Hematopoietic multipotent progenitor cell treated with erythropoietin and hydrocortisone succinate and interleukin-3 and kit ligand, for 6 days (in vitro differentiated cells): ENCODE measurements around the gene JAZF1.

ENCODE experiments used
- DNase-seq: peaks from one replicate; pipeline ENCODE4 v3.0.0-alpha.2; 2015

JAZF1 gene

GRCh38 chr7:28180364-28181147 is at the start of gene JAZF1:
TSS of gene JAZF1 (minus strand) at chr7:28180795.
- DNase-seq = peak; percentile 76

- no peak for DNase-seq
Observed at GRCh38 chr7:28230261-28230660, 49.7 kb upstream of the JAZF1 start.

- DNase-seq = no peak
Observed at GRCh38 chr7:28228396-28228795, 47.8 kb upstream of the JAZF1 start.

GRCh38 chr7:28226003-28226402 is 45.4 kb upstream of the JAZF1 start:
- DNase-seq = no peak

GRCh38 chr7:28225576-28225975 is 45.0 kb upstream of the JAZF1 start:
- no peak for DNase-seq

- no peak for DNase-seq
Observed at GRCh38 chr7:28224675-28225074, 44.1 kb upstream of the JAZF1 start.

- no peak for DNase-seq
Observed at GRCh38 chr7:28224172-28224571, 43.6 kb upstream of the JAZF1 start.

GRCh38 chr7:28222636-28223035 is 42.0 kb upstream of the JAZF1 start:
- peak; percentile 56 for DNase-seq

GRCh38 chr7:28219793-28220192 is 39.2 kb upstream of the JAZF1 start:
- no peak for DNase-seq

- no peak for DNase-seq
Observed at GRCh38 chr7:28217143-28217542, 36.5 kb upstream of the JAZF1 start.

GRCh38 chr7:28211006-28211405 is 30.4 kb upstream of the JAZF1 start:
- DNase-seq = peak; percentile 37

- peak; percentile 82 for DNase-seq
Observed at GRCh38 chr7:28208506-28208905, 27.9 kb upstream of the JAZF1 start.

GRCh38 chr7:28207486-28208158 is 27.0 kb upstream of the JAZF1 start:
- no peak for DNase-seq

- peak; percentile 20 for DNase-seq
Observed at GRCh38 chr7:28205506-28205905, 24.9 kb upstream of the JAZF1 start.

- DNase-seq = peak; percentile 98
Observed at GRCh38 chr7:28203508-28204240, 23.1 kb upstream of the JAZF1 start.

- no peak for DNase-seq
Observed at GRCh38 chr7:28202222-28202621, 21.6 kb upstream of the JAZF1 start.

- peak; percentile 43 for DNase-seq
Observed at GRCh38 chr7:28201131-28201530, 20.5 kb upstream of the JAZF1 start.

- DNase-seq = peak; percentile 97
Observed at GRCh38 chr7:28200598-28200997, 20.0 kb upstream of the JAZF1 start.

- DNase-seq = peak; percentile 63
Observed at GRCh38 chr7:28199021-28199510, 18.5 kb upstream of the JAZF1 start.

- DNase-seq = peak; percentile 89
Observed at GRCh38 chr7:28195910-28196620, 15.5 kb upstream of the JAZF1 start.

- DNase-seq = no peak
Observed at GRCh38 chr7:28192786-28193585, 12.4 kb upstream of the JAZF1 start.

GRCh38 chr7:28191751-28192150 is 11.2 kb upstream of the JAZF1 start:
- peak; percentile 40 for DNase-seq
